HG03045 (cell line): ENCODE data around the gene EYA3.
"Not testable (repeated sequence)": the region's sequence is repeated elsewhere in the genome, so short reads cannot be mapped to it uniquely, and the experiment has no call there.

Experiments
- ATAC-seq: cut with Tn5 transposase; IDR thresholded peaks from one replicate; pipeline ENCODE4 v1.9.1; 2021; ENCODE audit warnings: mild to moderate bottlenecking, moderate library complexity; ENCODE audit not compliant: unreplicated experiment

The EYA3 gene

GRCh38 chr1:28031173-28031572, 57.2 kb downstream of the EYA3 start:
- ATAC-seq = no peak

GRCh38 chr1:28028873-28029654, 59.3 kb downstream of the EYA3 start:
- ATAC-seq = no peak

- ATAC-seq = no peak
Observed at GRCh38 chr1:28027660-28028059, 60.8 kb downstream of the EYA3 start.

- ATAC-seq = no peak
Observed at GRCh38 chr1:28027238-28027637, 61.2 kb downstream of the EYA3 start.

- no peak for ATAC-seq
Observed at GRCh38 chr1:28026329-28026728, 62.1 kb downstream of the EYA3 start.

- no peak for ATAC-seq
Observed at GRCh38 chr1:28021064-28021463, 67.3 kb downstream of the EYA3 start.

GRCh38 chr1:28010969-28011368, 77.4 kb downstream of the EYA3 start:
- ATAC-seq = no peak

- ATAC-seq = not testable (repeated sequence)
Observed at GRCh38 chr1:28003117-28003516, 85.3 kb downstream of the EYA3 start.

GRCh38 chr1:28002600-28002999, 85.8 kb downstream of the EYA3 start:
- ATAC-seq = no peak

GRCh38 chr1:27999055-27999454, 89.4 kb downstream of the EYA3 start:
- ATAC-seq = no peak

- not testable (repeated sequence) for ATAC-seq
Observed at GRCh38 chr1:27994526-27994925, 93.9 kb downstream of the EYA3 start.

- ATAC-seq = no peak
Observed at GRCh38 chr1:27994060-27994459, 94.3 kb downstream of the EYA3 start.

GRCh38 chr1:27993241-27993640, 95.2 kb downstream of the EYA3 start:
- ATAC-seq = no peak

GRCh38 chr1:27992276-27992675, 96.1 kb downstream of the EYA3 start:
- no peak for ATAC-seq

GRCh38 chr1:27990920-27991537, 97.4 kb downstream of the EYA3 start:
- no peak for ATAC-seq

GRCh38 chr1:27981145-27981544, 107.3 kb downstream of the EYA3 start:
- no peak for ATAC-seq

- no peak for ATAC-seq
Observed at GRCh38 chr1:27980216-27980845, 108.1 kb downstream of the EYA3 start.

- no peak for ATAC-seq
Observed at GRCh38 chr1:27979859-27980201, 108.6 kb downstream of the EYA3 start.

GRCh38 chr1:27979151-27979858, 109.1 kb downstream of the EYA3 start:
- no peak for ATAC-seq

GRCh38 chr1:27974417-27974781, 114.0 kb downstream of the EYA3 start:
- no peak for ATAC-seq

- no peak for ATAC-seq
Observed at GRCh38 chr1:27973771-27974416, 114.5 kb downstream of the EYA3 start.
